Hepatocyte (in vitro differentiated cells): ENCODE results near the gene SLC19A1.

Experiments used
- CTCF ChIP-seq: fragments of 200-600 bp; sonication (generic); IDR thresholded peaks from 2 replicates; pipeline ENCODE4 v1.5.1; 2016; ENCODE audit warnings: antibody characterized with exemption, mild to moderate bottlenecking; ENCODE audit not compliant: poor library complexity
- EZH2phosphoT487 ChIP-seq: fragments of 200-600 bp; sonication (generic); IDR thresholded peaks from one replicate; pipeline ENCODE4 v1.6.1; 2018; ENCODE audit warnings: antibody characterized with exemption, mild to moderate bottlenecking, low read depth, moderate library complexity; ENCODE audit not compliant: unreplicated experiment, severe bottlenecking

GRCh38 chr21:45590726-45591618, 48.7 kb upstream of the SLC19A1 start:
- TF ChIP-seq CTCF (no peak), EZH2phosphoT487 (no peak)
